Embryonic facial prominence (tissue), 1 donor: ENCODE results near the gene EHD4.

Experiments
- DNase-seq: peaks from one replicate; pipeline ENCODE4 v3.0.0-alpha.2; 2016; ENCODE audit errors: extremely low spot score

The EHD4 gene

DNA sequence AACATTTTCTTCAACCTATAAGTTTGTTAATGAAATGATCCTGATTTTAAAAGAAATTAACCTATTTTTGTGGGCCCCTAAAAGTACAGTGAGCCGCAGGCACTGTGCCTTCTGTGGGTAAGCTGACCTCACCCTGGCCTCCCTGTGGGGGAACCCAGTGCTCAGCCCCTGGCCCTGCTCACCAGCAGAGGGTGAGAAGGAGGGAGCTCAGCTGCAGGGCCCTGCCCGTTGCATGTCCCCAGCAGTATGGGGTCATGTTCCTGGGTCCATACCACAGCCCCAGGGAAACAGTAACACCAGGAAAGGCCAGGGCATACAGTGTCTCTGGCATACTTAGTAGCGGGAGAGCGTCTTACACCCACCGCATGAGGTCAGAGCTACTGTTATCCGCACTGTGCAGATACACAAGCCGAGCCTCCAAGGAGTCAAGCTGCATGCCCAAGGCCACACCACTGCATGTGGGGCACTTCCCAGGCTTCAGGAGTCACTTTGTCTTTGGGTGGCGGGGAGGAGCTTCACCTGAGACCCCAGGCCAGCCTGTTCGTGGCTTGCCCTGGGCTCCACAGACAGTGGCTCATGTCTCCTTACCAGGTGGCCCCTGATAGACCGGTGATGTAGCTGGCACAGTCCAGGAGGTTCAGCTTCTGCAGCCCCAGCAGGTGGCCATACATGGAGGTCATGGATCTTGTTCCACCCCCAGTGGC lies 22.6 kb upstream of the EHD4 start:
- DNase-seq: no peak

DNA sequence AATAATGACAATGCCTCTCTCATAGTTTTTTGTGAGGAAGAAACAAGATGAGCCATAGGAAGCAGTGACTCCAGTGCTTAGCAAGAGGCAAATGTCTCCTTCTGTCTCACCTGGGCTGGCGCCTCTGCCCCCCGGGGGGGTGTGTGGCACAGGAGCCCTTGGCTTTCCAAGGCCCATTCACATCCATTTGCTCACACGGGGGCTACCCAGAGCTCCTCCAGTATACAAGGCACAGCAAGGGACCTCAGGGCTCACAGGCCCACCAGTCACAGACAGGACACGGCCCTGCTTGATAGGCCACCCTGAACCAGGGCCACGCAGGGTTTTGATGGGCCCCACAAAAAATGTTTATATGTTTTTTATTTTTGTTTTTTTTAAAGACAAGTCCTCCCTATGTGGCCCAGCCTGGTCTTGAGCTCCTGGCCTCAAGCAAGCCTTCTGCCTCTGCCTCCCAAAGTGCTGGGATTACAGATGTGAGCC lies 21.9 kb upstream of the EHD4 start:
- DNase-seq: no peak

DNA sequence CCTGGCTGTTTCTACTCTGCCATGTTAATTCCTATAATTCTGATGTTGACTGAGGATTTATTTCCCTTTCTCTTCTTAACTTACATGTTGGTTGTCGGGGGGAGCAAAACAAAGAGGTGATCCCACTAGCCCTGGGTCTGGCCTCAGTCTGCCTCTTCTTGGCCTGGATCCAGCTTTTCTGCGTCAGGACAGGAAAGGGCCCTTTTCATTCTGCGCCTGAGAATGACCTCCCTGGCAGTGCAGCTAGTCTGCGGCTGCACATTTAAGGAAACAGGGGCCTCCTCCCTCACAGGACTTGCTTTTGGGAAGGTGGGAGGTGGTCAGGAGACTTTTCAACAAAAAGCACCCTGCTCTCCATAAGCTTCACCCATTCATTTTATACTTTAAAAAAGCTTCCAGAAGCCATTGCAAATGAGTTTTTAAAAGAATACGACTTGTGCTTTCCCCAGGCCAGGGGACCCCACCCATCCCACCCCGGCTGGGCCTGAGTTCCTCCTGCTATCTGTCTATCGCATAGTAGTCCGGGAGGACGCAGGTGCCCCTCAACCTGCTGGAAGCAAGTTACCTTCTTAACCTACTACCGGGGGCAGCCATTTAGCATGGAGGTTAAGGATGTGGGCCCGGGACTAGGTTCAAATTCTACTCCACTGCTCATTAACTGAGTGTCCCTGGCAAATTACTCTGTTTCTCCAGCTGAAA lies 21.3 kb upstream of the EHD4 start:
- no peak for DNase-seq

DNA sequence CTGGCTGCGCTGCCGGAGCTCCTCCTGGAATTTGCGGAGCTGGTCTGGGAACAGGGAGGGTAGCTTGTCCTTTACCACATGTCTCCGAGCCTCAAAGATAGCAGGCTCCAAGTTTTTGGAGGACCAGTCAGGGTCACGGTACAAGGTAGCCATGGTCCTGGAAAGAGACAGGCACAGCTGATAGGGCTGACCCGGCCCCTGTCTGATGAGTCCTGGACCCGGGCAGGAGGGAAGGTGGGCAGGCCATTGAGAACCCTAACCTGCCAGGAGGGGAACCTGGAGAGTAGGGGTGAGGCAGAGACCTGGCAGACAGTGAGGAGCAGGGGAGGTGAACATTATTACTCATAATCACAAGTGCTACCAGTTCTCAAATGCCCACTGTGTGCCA lies 20.4 kb upstream of the EHD4 start:
- no peak for DNase-seq

DNA sequence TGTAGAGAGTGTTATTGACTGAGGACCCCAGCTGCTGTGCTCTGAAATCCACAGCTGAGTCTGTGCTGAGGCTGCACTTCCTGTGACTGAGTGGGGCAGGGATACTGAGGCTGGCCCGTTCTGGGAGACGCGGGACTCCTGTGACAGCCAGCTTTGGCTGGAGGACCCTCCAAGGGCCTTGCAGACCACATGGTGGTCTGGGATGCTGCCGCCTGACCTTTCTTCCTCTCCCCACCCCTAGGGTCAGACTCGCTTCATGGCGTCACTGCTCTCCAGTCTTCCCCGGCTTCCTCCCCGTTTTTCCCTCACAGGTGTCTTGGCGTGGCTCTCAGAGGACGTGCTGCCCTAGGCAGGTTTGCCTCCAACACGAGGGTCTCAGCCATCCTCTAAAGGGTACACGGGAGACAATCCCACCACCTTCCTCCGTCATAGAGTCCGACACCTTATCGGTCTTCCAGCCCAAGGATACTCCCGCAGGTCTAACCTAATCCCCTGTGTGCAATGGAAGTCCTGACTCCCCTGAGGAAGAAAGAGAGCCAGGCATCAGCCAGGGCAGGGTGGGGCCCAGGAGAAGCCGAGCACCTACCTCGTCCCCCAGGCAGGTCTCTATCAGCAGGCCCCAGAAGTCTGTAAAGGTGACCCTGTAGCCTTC lies 19.9 kb upstream of the EHD4 start:
- no peak for DNase-seq

DNA sequence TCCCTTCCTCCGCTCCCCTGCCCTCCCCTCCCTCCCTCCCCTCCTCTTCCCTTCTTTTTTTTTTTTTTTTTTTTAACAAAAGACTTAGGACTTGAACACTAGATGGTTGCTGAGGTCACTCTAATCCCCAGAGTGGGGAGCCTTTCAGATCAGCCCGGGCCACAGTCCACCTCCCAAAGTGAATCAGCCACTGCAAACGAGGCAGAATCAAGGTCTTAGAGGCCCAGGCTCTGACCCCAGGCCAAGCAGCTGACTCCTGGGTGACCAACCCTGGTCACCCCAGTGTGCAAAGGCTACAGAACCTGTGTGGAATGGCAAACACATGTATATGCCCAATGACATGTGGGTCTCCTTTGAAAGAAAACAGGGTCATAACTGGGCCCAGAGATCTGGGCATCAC lies 18.3 kb upstream of the EHD4 start:
- no peak for DNase-seq

DNA sequence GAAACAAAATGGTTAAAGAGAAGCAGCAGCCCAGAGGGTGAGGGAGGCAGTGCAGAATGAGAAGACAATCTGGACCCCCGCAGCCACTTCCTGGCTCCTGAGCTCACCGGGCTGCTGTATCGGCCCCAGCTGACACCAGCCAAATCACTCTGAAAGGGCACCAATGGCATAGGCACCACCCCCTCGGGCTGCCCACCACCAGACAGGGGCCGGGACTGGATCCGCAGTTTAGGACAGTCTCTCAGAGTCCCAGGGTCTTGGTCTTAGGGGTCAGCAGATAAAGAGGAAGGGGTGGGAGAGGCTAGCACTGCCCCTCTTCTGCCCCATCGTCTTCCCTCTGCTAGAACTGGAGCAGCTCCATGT lies 17.9 kb upstream of the EHD4 start:
- no peak for DNase-seq

DNA sequence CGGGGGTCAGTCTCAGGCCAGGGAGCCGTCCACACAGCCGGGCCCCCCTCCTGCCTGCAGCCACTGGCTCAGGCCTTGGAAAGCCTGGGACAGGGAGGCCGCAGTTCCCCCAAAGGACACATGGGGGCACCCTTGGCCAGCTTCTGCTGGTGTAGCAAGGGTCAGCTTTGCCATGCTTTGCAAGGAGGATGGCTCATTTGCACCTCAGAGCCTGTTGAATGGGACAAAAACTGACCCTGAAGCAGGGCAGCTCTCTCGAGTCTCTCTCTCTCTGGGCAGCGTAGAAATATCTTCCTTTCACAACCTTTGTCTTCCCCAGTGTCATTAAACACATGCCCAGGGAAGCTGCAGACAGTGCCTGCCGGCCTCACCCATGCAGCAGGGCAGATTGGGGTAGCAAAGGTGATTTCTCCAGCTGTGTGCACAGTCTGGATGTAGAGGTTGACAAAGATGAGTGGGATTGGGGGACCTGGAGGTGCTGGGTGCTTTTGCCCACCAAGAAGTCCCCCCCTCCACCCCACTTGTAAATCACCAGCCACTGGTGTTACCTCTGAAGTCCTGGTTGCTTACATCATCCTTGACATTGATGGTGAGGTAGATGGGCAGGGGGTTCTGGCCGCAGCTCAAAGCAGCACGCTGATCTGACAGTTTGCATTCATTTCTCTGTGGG lies 17.4 kb upstream of the EHD4 start:
- DNase-seq: no peak

DNA sequence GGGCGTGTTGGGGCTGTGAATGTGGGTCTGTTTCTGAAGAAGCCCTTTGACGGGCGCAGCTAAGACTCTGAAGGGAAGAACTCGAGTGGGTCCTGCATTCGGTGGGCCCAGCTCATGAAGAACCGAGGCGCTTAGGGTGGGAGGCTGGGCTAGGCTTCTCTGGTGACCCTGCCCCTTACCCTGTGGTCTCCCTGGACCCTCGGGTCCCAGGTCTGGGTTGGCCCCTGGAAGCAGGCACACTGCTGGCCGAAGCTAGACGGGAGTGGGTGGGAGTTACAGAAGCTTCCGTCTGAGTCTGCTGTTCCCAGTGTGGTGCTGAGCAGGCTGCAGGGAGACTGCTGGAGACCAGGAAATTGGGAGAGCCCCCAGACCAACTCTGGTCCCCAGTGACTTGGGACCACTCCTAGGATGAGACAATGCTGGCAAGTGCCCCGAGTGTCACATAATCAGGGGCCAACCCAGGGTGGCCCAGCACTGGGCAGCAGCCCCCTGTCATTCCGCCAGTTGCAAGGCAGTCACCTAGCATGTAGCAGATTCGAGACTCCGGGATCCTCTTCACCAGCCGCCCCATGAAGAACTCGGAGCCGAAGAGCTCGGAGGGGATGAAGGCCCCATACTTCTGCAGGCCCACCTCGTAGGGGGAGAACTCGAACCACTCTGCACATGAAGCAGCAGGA lies 16.7 kb upstream of the EHD4 start:
- no peak for DNase-seq

DNA sequence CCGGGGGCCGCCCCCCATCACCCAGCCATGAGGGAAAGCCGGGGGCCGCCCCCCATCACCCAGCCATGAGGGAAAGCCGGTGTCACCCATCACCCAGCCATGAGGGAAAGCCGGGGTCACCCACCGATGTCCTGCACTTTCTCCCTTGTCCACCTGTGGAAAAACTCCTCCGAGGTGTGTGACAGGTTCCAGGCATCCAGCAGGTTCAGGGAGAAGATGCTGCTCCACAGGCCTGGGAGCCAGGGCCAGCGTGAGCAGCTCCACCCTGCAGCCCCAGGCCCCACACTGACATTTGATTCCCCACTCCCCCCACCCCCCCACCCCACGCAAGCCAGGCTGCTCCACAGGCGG lies 15.5 kb upstream of the EHD4 start:
- no peak for DNase-seq

DNA sequence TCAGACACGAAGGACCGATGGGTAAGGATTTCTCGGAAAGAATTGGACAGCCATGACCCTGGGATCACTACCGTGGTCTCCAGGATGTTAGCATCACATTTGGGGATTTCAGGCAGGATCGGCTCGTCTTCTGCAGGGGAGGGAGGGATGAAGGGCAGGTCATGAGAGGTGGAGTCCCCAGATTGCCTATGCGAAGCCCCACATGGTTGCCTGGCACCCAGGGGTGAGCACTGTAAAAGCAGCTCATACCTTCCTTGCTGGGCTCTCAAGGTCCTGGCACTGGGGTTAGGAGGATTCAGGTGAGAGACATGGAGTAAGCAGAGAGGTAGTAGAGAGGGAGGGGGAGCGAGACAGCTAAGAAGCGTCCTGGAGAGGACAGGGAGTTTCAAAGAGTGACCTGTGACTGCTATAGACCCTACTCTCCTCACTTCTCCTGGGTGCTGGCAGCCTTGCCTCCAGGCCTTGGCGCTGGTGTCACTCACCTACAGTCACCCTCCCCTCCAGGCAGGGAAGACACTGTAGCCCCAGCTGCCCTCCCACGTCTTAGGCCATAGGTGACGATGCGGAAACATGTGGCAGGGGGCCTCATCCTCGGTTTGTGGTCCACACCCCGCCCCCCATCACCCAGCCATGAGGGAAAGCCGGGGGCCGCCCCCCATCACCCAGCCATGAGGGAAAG lies 15.0 kb upstream of the EHD4 start:
- DNase-seq: no peak

DNA sequence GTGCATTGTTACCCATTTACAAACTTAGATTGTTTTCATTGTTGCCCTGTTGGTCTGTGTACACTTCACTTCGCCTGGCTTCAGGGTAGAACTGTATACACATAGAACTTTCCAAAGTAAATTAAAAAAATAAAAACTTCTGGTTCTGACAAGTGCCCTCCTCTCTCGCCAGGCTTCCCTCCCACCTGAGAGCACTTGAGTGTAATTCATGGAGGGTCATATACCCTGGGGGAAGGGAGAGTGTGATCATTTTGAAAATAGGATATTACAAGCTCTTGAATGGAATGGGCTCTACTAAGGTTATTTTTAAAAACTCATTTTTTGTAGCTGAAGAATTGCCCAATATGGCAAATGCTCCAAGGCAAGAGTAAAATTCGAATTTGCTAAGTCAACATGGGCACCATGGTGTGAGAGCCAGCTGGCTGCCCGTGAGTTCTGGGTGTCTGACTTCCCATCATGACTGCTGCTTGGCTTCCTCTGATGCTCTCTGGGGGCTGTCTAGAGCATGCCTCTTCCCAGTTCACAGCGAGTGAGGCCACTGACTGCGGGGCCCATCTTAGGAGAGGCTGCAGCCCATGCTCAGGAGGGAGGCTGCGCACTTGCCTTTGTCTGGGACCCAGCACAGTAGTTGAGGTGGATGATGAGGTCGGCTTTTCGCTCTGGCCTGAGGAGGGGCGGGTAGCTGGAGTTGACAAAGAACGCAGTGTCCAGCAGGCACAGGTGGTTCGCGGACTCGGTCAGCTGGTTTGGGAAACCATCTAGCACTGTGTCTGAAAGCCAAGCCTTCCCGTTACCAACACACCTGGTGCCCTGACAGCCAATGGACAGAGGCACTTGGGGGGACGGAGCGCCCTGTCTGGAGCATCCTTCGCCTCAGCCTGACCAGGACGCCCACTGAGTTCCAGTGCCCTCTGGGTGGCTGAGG lies 13.1 kb upstream of the EHD4 start:
- no peak for DNase-seq

DNA sequence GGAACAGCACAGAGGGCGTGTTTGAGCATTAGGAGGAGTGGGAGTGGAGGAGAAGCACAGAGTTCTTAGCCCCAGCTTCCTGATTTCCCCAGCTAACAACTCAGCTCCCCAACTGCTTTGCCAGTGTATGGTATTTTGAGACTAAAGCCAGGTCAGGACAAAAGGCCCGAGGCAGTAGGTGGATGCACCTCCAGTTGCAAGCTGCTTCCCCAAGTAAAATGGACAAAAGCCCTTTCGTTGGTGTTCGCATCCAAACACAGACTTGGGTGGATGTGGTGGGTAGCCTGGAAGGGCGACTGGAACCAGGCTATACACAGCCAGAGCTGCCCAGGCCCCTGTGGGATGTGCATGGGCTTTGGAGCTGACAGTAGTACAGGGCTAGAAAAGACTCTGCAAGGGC lies 12.3 kb upstream of the EHD4 start:
- DNase-seq: no peak

DNA sequence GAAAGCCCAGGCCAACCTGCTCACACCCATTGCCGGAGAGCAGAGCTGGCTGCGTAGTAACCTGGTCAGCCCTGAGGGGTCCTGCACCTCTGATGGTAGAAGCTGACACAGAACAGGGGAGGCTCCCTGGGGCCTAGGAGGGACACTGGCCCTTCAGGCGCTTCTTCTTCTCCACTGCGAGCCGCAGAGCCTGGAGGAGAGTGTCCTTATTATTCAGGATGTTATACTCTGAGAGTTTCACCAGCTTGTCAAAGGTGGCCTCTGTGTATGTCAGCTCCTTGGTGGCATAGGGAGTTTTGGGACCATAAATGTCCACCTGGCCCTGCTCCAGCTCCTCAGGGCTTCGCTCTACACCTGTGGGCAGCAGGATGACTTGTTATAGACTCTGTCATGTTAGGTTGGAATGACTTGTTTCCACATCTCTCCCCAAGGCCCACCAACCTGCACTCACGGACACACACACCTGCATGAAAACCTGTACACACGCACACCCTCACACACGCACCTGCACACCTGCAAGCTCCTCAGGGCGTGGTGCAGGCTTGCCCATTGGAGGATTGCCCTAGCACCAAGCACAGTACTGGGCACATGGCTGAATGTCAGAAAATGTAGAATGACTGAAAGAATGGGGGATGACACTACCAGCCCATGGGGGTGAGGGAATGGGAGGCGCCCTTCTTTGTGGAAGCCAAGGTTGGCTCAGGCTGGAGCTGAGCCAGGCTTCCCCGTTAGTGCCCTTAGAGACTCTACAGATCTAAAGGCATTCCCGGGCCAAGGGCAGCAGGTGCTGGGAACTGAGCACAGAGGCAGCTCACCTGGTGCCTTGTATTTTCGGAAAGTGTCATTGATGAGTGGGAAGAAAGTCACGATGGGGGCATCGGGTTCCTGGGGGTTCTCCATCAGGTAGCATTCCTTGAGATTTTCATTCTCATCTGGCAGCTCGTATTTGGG lies 11.5 kb upstream of the EHD4 start:
- DNase-seq: no peak

DNA sequence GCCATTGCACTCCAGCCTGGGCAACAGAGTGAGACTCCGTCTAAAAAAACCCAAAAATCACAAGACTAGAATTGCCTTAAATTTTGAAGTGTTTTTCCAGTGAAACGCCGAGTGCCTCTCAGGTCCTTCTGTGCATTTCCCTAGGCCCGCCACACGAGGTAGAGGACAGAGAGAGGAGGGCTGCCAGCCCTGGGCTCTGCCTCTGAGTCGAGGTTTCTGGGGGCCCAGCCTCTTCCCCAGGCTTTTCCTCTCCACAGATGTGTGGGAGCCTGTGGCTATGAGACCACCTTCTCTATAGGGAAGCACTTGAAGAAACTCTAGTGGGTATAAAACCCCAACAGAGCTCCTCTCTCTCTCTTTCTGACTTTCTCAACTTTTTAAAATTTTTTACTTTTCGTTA lies 10.9 kb upstream of the EHD4 start:
- no peak for DNase-seq

DNA sequence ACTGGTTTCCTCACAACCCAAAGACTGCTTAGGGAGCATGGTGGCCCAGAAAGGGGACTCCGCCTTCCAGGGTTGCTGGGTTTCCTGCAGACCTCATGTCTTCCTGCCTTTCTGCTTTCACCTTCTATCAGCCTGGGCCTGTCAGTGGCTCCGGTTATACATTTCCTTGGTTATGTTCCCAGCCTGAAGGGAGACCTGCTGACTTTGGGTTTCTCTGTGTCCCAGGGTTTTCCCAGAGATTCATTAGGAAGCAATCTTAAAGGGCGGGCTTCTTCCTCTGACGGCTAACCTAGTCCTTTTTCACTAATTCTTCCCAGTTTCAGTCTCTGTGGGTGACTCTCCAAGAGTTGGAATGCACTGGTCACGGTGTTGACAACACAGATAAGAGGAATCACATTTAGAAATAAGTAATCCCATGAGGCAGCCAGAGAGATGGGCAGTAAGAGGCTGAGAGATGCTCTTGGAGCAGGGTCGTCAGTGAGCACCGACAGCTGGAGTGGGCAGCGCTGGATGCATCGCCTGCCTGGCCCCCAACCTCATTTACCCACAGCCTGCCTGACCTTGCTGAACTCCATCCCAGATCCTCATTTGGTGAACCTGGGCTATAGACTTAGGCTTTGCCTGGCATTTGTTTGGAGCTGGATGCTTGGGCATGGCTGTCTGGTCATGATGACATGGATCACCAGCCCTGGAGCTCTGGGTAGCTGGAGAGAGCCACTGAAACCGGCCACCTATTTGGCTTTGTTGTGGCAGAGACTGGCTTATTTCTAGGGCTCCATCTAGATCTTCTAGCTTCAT lies 10.0 kb upstream of the EHD4 start:
- no peak for DNase-seq

DNA sequence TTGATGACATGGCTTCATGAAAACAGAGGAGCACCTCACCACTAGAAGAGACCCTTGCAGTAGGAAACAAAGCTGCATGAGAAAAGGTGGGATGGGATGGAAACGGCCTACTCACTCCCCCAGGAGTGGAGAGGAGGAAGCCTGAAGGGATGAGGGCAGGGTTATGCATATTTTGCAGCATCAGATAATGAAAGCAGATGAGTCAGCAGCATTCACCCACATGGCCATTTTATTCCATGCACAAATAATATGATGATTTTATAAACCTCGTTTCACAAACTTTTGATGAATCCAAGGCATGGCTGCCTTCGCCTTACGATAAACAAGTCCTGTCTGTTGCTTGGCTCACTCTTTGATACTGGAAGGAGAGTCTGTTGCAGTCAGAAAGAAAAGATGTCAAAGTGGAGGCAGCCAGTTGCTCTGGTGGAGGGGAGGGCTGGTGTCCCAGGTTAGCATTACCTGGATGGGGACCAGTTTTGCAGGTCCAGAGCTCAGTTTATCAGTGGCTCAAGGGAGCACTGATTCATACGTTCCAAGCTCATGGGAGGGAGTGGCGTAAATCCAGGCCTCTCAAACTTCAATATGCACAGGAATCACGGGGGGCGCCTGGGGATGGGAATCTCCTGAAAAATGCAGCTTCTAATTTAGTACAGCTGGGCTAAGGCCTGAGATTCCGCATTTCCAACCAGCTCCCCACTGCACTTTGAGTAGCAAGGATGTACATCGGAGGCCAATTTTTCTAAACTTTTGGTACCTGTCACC lies 9.2 kb upstream of the EHD4 start:
- no peak for DNase-seq
